ENCODE measurements around the gene STX11. TPM values are rescaled to one million over a fixed set of nuclear protein-coding genes. Genes with fewer than 3 reads are reported as not detected.

Gene STX11
- total and polyA plus RNA-seq, 12 donors: 0.50 to 22.2 (median 6.3) TPM

- no peak for DNase-seq
- H3K9me3 ChIP-seq (replicated peaks in 1 of 3): no peaks in the 10 kb centered on the region
- no peak for TF ChIP-seq POLR2A (IDR thresholded peaks at IDR 0.05)
- no peak for TF ChIP-seq CTCF (IDR thresholded peaks at IDR 0.05)
- intact Hi-C loops (cut with DNase I): no loop called here
- WGBS, 4 donors: 76 to 93% (median 88%) methylated on average over 1 of the region's 1 CpG
- H3K36me3 ChIP-seq (replicated peaks in 1 of 2): no peaks in the 10 kb centered on the region
- H3K4me3 ChIP-seq: no peak overlapping the region
- H3K4me1 ChIP-seq (replicated peaks in 1 of 2): no peaks in the 10 kb centered on the region
- no peak overlapping the region for H3K27ac ChIP-seq
- H3K27me3 ChIP-seq: no peaks in the 10 kb centered on the region
These were observed 5.3 kb upstream of the STX11 start for GRCh38 chr6:144144996-144145395.

- intact Hi-C loops (cut with DNase I): no loop called here
- WGBS, 4 donors: 81 to 87% (median 86%) methylated on average over 2 of the region's 2 CpGs
These were observed 4.8 kb upstream of the STX11 start for GRCh38 chr6:144145541-144145940.

GRCh38 chr6:144148886-144149285 is 1.4 kb upstream of the STX11 start:
- H3K27ac ChIP-seq: no peak overlapping the region
- TF ChIP-seq CTCF (IDR thresholded peaks at IDR 0.05) (no peak), POLR2A (IDR thresholded peaks at IDR 0.05) (no peak)

More at GRCh38 chr6:144145541-144145940, 4.8 kb upstream of the STX11 start:
- Histone ChIP-seq H3K27ac (no peak overlapping the region), H3K36me3 (replicated peaks in 1 of 2) (no peaks in the 10 kb centered on the region), H3K27me3 (no peaks in the 10 kb centered on the region), H3K4me1 (replicated peaks in 1 of 2) (no peaks in the 10 kb centered on the region), H3K4me3 (no peak overlapping the region), H3K9me3 (replicated peaks in 1 of 3) (no peaks in the 10 kb centered on the region)
- DNase-seq: no peak
- TF ChIP-seq POLR2A (IDR thresholded peaks at IDR 0.05): no peak
- no peak for TF ChIP-seq CTCF (IDR thresholded peaks at IDR 0.05)

GRCh38 chr6:144149558-144149893 is 791 bp upstream of the STX11 start:
- TF ChIP-seq POLR2A (IDR thresholded peaks at IDR 0.05) (no peak), CTCF (IDR thresholded peaks at IDR 0.05) (no peak)
- peak in 1 of 7 donors; percentile 7 for DNase-seq
- H3K4me3 ChIP-seq: peak overlapping the region in 2 of 4 donors; percentile 49 to 74
- H3K27me3 ChIP-seq: no peaks in the 10 kb centered on the region
- intact Hi-C loops (cut with DNase I): no loop called here
- H3K36me3 ChIP-seq (replicated peaks in 1 of 2): no peaks in the 10 kb centered on the region
- H3K9me3 ChIP-seq (replicated peaks in 1 of 3): no peaks in the 10 kb centered on the region
- H3K4me1 ChIP-seq (replicated peaks in 1 of 2): no peaks in the 10 kb centered on the region
- no peak overlapping the region for H3K27ac ChIP-seq
- WGBS, 4 donors: 44 to 54% (median 50%) methylated on average over 14 of the region's 14 CpGs

More at GRCh38 chr6:144148886-144149285, 1.4 kb upstream of the STX11 start:
- no peak overlapping the region for H3K4me3 ChIP-seq
- H3K27me3 ChIP-seq: no peaks in the 10 kb centered on the region
- no peaks in the 10 kb centered on the region for H3K4me1 ChIP-seq (replicated peaks in 1 of 2)
- H3K36me3 ChIP-seq (replicated peaks in 1 of 2): no peaks in the 10 kb centered on the region
- DNase-seq: no peak
- 68 to 78% (median 74%) methylated on average over 4 of the region's 4 CpGs for WGBS, 4 donors
- intact Hi-C loops (cut with DNase I): no loop called here
- no peaks in the 10 kb centered on the region for H3K9me3 ChIP-seq (replicated peaks in 1 of 3)

Measured in adrenal gland (tissue), 12 donors.